WTC11 (cell line): ENCODE data around the gene PRKN.

Experiments
- ATF3 ChIP-seq: sonication (generic); formaldehyde crosslinking; conservative IDR thresholded peaks from 2 replicates; pipeline ENCODE4 v1.8.1; 2022; ENCODE audit warnings: mild to moderate bottlenecking, missing genetic modification reagents
- CTCF ChIP-seq: fragments of 200-600 bp; IDR thresholded peaks from 2 replicates; pipeline ENCODE4 v1.8.0; 2022; ENCODE audit warnings: antibody characterized with exemption
- E2F1 ChIP-seq: sonication (generic); formaldehyde crosslinking; IDR thresholded peaks from 2 replicates; pipeline ENCODE4 v1.8.0; 2022; ENCODE audit warnings: mild to moderate bottlenecking, missing genetic modification reagents
- E2F4 ChIP-seq: sonication (generic); formaldehyde crosslinking; IDR thresholded peaks from 2 replicates; pipeline ENCODE4 v1.8.1; 2022; ENCODE audit warnings: low read depth, mild to moderate bottlenecking, moderate library complexity, missing genetic modification reagents, borderline replicate concordance
- FOXK1 ChIP-seq: sonication (generic); formaldehyde crosslinking; IDR thresholded peaks from 2 replicates; pipeline ENCODE4 v1.8.0; 2022; ENCODE audit warnings: mild to moderate bottlenecking, moderate library complexity, missing genetic modification reagents
- MAX ChIP-seq: sonication (generic); formaldehyde crosslinking; IDR thresholded peaks from 2 replicates; pipeline ENCODE4 v1.8.0; 2022; ENCODE audit warnings: mild to moderate bottlenecking, missing genetic modification reagents
- SMAD3 ChIP-seq: sonication (generic); formaldehyde crosslinking; IDR thresholded peaks from 2 replicates; pipeline ENCODE4 v1.8.0; 2022; ENCODE audit warnings: missing genetic modification reagents, mild to moderate bottlenecking, borderline replicate concordance
- ZSCAN18 ChIP-seq: fragments of 250-450 bp; sonication (Bioruptor Pico); IDR thresholded peaks from 2 replicates; pipeline ENCODE4 v2.1.2; 2022; ENCODE audit warnings: mild to moderate bottlenecking, moderate library complexity

GRCh38 chr6:162679681-162680080 lies 47.9 kb downstream of the PRKN start:
- TF ChIP-seq CTCF (no peak), E2F1 (CRISPR knock-in tag) (no peak), FOXK1 (no peak), MAX (CRISPR knock-in tag) (no peak), SMAD3 (CRISPR knock-in tag) (no peak), E2F4 (no peak), ZSCAN18 (CRISPR knock-in tag) (no peak), ATF3 (CRISPR knock-in tag) (no peak)
